ENCODE data around the gene FLNA. TPM values are rescaled to one million over a fixed set of nuclear protein-coding genes. Genes with fewer than 3 reads are reported as not detected.

FLNA gene
- total and polyA plus RNA-seq, 3 donors from 2014 or later = 400 to 532 (median 474) TPM

- H3K9me3 ChIP-seq = no peaks in the 10 kb centered on the region
- intact Hi-C loops (cut with DNase I; ENCODE audit: low total_unique reads) = no loop called here
- H3K27ac ChIP-seq = no peak overlapping the region
- no peak overlapping the region for H3K4me3 ChIP-seq
- no peaks in the 10 kb centered on the region for H3K36me3 ChIP-seq (ENCODE audit: low read depth, missing control alignments)
- WGBS, 2 donors = 88 to 90% methylated on average over 3 to 6 of the region's 6 CpGs
- H3K27me3 ChIP-seq = no peaks in the 10 kb centered on the region
- DNase-seq = no peak
- H3K4me1 ChIP-seq = no peaks in the 10 kb centered on the region
- TF ChIP-seq CTCF (IDR thresholded peaks at IDR 0.05) (no peak), POLR2A (IDR thresholded peaks at IDR 0.05) (no peak)
Measured at GRCh38 chrX:154333837-154334271, 40.6 kb downstream of the FLNA start.

- DNase-seq = no peak
- Histone ChIP-seq H3K4me3 (no peak overlapping the region), H3K27me3 (no peaks in the 10 kb centered on the region), H3K36me3 (ENCODE audit: low read depth, missing control alignments) (no peaks in the 10 kb centered on the region), H3K4me1 (no peaks in the 10 kb centered on the region), H3K27ac (no peak overlapping the region), H3K9me3 (no peaks in the 10 kb centered on the region)
- TF ChIP-seq POLR2A (IDR thresholded peaks at IDR 0.05) (no peak), CTCF (IDR thresholded peaks at IDR 0.05) (no peak)
- intact Hi-C loops (cut with DNase I; ENCODE audit: low total_unique reads) = no loop called here
- 97% methylated on average over 9 of the region's 9 CpGs; no CpG with 5 or more reads in 1 of the 2 donors for WGBS, 2 donors
Measured at GRCh38 chrX:154333116-154333515, 41.3 kb downstream of the FLNA start.

GRCh38 chrX:154332561-154332960 lies 41.9 kb downstream of the FLNA start:
- Histone ChIP-seq H3K27me3 (no peaks in the 10 kb centered on the region), H3K36me3 (ENCODE audit: low read depth, missing control alignments) (no peaks in the 10 kb centered on the region), H3K4me3 (no peak overlapping the region), H3K27ac (no peak overlapping the region), H3K4me1 (no peaks in the 10 kb centered on the region), H3K9me3 (no peaks in the 10 kb centered on the region)
- intact Hi-C loops (cut with DNase I; ENCODE audit: low total_unique reads) = no loop called here
- no peak for DNase-seq
- 95 to 97% methylated on average over 17 to 25 of the region's 29 CpGs for WGBS, 2 donors
- TF ChIP-seq CTCF (IDR thresholded peaks at IDR 0.05) (no peak), POLR2A (IDR thresholded peaks at IDR 0.05) (no peak)

- H3K27ac ChIP-seq = no peak overlapping the region
- intact Hi-C loops (cut with DNase I; ENCODE audit: low total_unique reads) = no loop called here
- H3K9me3 ChIP-seq = no peaks in the 10 kb centered on the region
- no peaks in the 10 kb centered on the region for H3K27me3 ChIP-seq
- H3K4me1 ChIP-seq = no peaks in the 10 kb centered on the region
- TF ChIP-seq POLR2A (IDR thresholded peaks at IDR 0.05) (no peak), CTCF (IDR thresholded peaks at IDR 0.05) (no peak)
- 94 to 99% methylated on average over 8 to 10 of the region's 10 CpGs for WGBS, 2 donors
- DNase-seq = no peak
- no peak overlapping the region for H3K4me3 ChIP-seq
- no peaks in the 10 kb centered on the region for H3K36me3 ChIP-seq (ENCODE audit: low read depth, missing control alignments)
Measured at GRCh38 chrX:154329294-154329693, 45.1 kb downstream of the FLNA start.

- H3K4me1 ChIP-seq = no peaks in the 10 kb centered on the region
- no peak overlapping the region for H3K4me3 ChIP-seq
- intact Hi-C loops (cut with DNase I; ENCODE audit: low total_unique reads) = no loop called here
- no peaks in the 10 kb centered on the region for H3K27me3 ChIP-seq
- 92% methylated on average over 5 of the region's 5 CpGs; no CpG with 5 or more reads in 1 of the 2 donors for WGBS, 2 donors
- TF ChIP-seq CTCF (IDR thresholded peaks at IDR 0.05) (no peak), POLR2A (IDR thresholded peaks at IDR 0.05) (no peak)
- no peaks in the 10 kb centered on the region for H3K9me3 ChIP-seq
- H3K27ac ChIP-seq = no peak overlapping the region
- no peaks in the 10 kb centered on the region for H3K36me3 ChIP-seq (ENCODE audit: low read depth, missing control alignments)
- no peak for DNase-seq
Measured at GRCh38 chrX:154328646-154329045, 45.8 kb downstream of the FLNA start.

Data from testis (tissue), 3 donors.